IMR-90 (cell line): ENCODE results near the gene MARK2.

Experiments used
- BHLHE40 ChIP-seq: fragments of 150-350 bp; IDR thresholded peaks from 2 replicates; pipeline ENCODE4 v1.6.1; 2016; ENCODE audit warnings: mild to moderate bottlenecking, low read depth, low read length
- CEBPB ChIP-seq: IDR thresholded peaks from 2 replicates; pipeline ENCODE4 v1.6.1; 2012; ENCODE audit warnings: low read depth, low read length, improper control_type of control experiment
- FOS ChIP-seq: fragments of 150-350 bp; IDR thresholded peaks from 2 replicates; pipeline ENCODE4 v1.6.1; 2016; ENCODE audit warnings: low read depth, low read length
- MAZ ChIP-seq: IDR thresholded peaks from 2 replicates; pipeline ENCODE4 v1.6.1; 2012; ENCODE audit warnings: low read depth, mild to moderate bottlenecking, low read length, improper control_type of control experiment, moderate library complexity, borderline replicate concordance
- MXI1 ChIP-seq: IDR thresholded peaks from 2 replicates; pipeline ENCODE4 v1.6.1; 2012; ENCODE audit warnings: low read depth, mild to moderate bottlenecking, low read length, moderate library complexity, borderline replicate concordance
- POLR2A ChIP-seq: IDR thresholded peaks from 2 replicates; pipeline ENCODE4 v1.6.1; 2012; ENCODE audit warnings: mild to moderate bottlenecking, low read depth, low read length
- RAD21 ChIP-seq: IDR thresholded peaks from 2 replicates; pipeline ENCODE4 v1.6.1; 2012; ENCODE audit warnings: low read length, improper control_type of control experiment
- RFX5 ChIP-seq: IDR thresholded peaks from 2 replicates; pipeline ENCODE4 v1.8.0; 2012; ENCODE audit warnings: low read depth, mild to moderate bottlenecking, low read length, moderate library complexity
- SMC3 ChIP-seq: fragments of 150-350 bp; IDR thresholded peaks from 2 replicates; pipeline ENCODE4 v1.6.1; 2016; ENCODE audit warnings: low read depth, mild to moderate bottlenecking, antibody characterized with exemption, low read length, moderate library complexity
- TF ChIP-seq, protein P1 (sequence below): fragments of 150-350 bp; IDR thresholded peaks from 2 replicates; pipeline ENCODE4 v1.6.1; 2017; ENCODE audit warnings: mild to moderate bottlenecking, antibody characterized with exemption, low read length, low read depth
- TF ChIP-seq, protein P2 (sequence below): conservative IDR thresholded peaks from 2 replicates; pipeline ENCODE4 v1.5.1; 2012; ENCODE audit warnings: mild to moderate bottlenecking, low read depth, low read length, improper control_type of control experiment
- TF ChIP-seq, protein P3 (sequence below): fragments of 150-350 bp; IDR thresholded peaks from 2 replicates; pipeline ENCODE4 v1.6.1; 2016; ENCODE audit warnings: low read depth, mild to moderate bottlenecking, low read length, moderate library complexity, borderline replicate concordance

DNA sequence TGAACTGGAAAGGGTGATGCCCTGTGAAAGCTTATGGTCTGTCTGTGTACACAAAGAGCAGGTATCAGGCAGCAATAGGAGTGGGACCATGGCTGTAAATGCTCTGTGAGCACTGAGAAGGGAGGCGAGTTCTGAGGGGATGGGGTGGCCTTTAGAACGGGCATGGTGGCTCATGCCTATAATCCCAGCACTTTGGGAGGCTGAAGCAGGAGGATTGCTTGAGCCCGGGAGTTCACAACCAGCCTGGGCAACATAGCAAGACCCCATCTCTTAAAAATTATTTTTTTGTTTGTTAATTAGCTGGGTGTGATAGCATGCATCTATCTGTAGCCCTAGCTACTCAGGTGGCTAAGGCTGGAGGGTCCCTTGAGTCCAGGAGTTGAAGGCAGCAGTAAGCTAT is 22.2 kb upstream of the MARK2 start:
- TF ChIP-seq, protein P1, sequence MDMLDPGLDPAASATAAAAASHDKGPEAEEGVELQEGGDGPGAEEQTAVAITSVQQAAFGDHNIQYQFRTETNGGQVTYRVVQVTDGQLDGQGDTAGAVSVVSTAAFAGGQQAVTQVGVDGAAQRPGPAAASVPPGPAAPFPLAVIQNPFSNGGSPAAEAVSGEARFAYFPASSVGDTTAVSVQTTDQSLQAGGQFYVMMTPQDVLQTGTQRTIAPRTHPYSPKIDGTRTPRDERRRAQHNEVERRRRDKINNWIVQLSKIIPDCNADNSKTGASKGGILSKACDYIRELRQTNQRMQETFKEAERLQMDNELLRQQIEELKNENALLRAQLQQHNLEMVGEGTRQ: no peak
- TF ChIP-seq, protein P2, sequence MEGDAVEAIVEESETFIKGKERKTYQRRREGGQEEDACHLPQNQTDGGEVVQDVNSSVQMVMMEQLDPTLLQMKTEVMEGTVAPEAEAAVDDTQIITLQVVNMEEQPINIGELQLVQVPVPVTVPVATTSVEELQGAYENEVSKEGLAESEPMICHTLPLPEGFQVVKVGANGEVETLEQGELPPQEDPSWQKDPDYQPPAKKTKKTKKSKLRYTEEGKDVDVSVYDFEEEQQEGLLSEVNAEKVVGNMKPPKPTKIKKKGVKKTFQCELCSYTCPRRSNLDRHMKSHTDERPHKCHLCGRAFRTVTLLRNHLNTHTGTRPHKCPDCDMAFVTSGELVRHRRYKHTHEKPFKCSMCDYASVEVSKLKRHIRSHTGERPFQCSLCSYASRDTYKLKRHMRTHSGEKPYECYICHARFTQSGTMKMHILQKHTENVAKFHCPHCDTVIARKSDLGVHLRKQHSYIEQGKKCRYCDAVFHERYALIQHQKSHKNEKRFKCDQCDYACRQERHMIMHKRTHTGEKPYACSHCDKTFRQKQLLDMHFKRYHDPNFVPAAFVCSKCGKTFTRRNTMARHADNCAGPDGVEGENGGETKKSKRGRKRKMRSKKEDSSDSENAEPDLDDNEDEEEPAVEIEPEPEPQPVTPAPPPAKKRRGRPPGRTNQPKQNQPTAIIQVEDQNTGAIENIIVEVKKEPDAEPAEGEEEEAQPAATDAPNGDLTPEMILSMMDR: no peak
- TF ChIP-seq MXI1 (no peak), POLR2A (no peak), CEBPB (no peak), FOS (no peak), RFX5 (no peak), BHLHE40 (no peak), MAZ (no peak), SMC3 (no peak), RAD21 (no peak)
- TF ChIP-seq, protein P3, sequence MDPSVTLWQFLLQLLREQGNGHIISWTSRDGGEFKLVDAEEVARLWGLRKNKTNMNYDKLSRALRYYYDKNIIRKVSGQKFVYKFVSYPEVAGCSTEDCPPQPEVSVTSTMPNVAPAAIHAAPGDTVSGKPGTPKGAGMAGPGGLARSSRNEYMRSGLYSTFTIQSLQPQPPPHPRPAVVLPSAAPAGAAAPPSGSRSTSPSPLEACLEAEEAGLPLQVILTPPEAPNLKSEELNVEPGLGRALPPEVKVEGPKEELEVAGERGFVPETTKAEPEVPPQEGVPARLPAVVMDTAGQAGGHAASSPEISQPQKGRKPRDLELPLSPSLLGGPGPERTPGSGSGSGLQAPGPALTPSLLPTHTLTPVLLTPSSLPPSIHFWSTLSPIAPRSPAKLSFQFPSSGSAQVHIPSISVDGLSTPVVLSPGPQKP: no peak
